HEK293T (cell line): ENCODE results near the gene COX10.
"Not testable (repeated sequence)": the region's sequence is repeated elsewhere in the genome, so short reads cannot be mapped to it uniquely, and the experiment has no call there.

Experiments used
- ARNT ChIP-seq: fragments of 450-650 bp; IDR thresholded peaks from 2 replicates; pipeline ENCODE4 v1.6.1; 2017; ENCODE audit warnings: mild to moderate bottlenecking
- BHLHE40 ChIP-seq: fragments of 450-650 bp; IDR thresholded peaks from 2 replicates; pipeline ENCODE4 v1.6.1; 2016; ENCODE audit warnings: mild to moderate bottlenecking, moderate library complexity, borderline replicate concordance
- ELF4 ChIP-seq: fragments of 450-650 bp; IDR thresholded peaks from 2 replicates; pipeline ENCODE4 v1.6.1; 2017; ENCODE audit warnings: antibody characterized with exemption
- FOXK2 ChIP-seq: fragments of 450-650 bp; IDR thresholded peaks from 2 replicates; pipeline ENCODE4 v1.6.1; 2016; ENCODE audit warnings: mild to moderate bottlenecking
- FOXM1 ChIP-seq: fragments of 450-650 bp; IDR thresholded peaks from 2 replicates; pipeline ENCODE4 v1.6.1; 2017; ENCODE audit warnings: mild to moderate bottlenecking, borderline replicate concordance
- HDGF ChIP-seq: fragments of 450-650 bp; IDR thresholded peaks from 2 replicates; pipeline ENCODE4 v1.6.1; 2017; ENCODE audit warnings: antibody characterized with exemption, borderline replicate concordance
- SP1 ChIP-seq: fragments of 450-650 bp; IDR thresholded peaks from 2 replicates; pipeline ENCODE4 v1.6.1; 2017
- TARDBP ChIP-seq: fragments of 450-650 bp; IDR thresholded peaks from 2 replicates; pipeline ENCODE4 v1.6.1; 2016
- ZNF384 ChIP-seq: fragments of 450-650 bp; IDR thresholded peaks from 2 replicates; pipeline ENCODE4 v1.6.1; 2016
- TF ChIP-seq, protein P1 (sequence below): fragments of 450-650 bp; IDR thresholded peaks from 2 replicates; pipeline ENCODE4 v1.6.1; 2016

DNA sequence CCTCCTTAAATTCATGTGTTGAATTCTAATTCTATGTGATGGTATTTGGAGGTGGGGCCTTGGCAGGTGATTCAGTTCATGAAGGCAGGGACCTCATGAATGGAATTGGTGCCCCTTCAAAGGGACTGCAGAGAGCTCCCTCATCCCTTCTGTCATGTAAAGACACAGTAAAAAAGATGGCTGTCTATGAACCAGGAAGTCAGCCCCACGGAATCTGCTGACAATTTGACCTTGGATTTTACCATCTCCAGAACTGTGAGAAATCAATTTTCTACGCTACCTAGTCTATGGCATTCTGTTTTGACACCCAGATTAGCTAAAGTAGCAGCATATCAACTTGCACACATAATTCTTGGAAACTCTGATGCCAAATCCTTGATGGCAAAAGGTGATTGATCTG, 165.7 kb downstream of the COX10 start:
- not testable (repeated sequence) for TF ChIP-seq ELF4, FOXM1, HDGF, ARNT, SP1, TARDBP, BHLHE40, ZNF384, FOXK2
- TF ChIP-seq, protein P1, sequence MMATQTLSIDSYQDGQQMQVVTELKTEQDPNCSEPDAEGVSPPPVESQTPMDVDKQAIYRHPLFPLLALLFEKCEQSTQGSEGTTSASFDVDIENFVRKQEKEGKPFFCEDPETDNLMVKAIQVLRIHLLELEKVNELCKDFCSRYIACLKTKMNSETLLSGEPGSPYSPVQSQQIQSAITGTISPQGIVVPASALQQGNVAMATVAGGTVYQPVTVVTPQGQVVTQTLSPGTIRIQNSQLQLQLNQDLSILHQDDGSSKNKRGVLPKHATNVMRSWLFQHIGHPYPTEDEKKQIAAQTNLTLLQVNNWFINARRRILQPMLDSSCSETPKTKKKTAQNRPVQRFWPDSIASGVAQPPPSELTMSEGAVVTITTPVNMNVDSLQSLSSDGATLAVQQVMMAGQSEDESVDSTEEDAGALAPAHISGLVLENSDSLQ: not testable (repeated sequence)
